Hepatocyte (in vitro differentiated cells): Measurements from ENCODE around the gene KLHL24. TPM values are rescaled to one million over a fixed set of nuclear protein-coding genes. Genes with fewer than 3 reads are reported as not detected.
"Not testable (repeated sequence)": the region's sequence is repeated elsewhere in the genome, so short reads cannot be mapped to it uniquely, and the experiment has no call there.

Source experiments
- DNase-seq: peaks from one replicate; pipeline ENCODE4 v3.0.0-alpha.2; 2016; ENCODE audit warnings: low spot score
- H2AFZ ChIP-seq: fragments of 200-600 bp; sonication (generic); 2 replicates; pipeline ENCODE4 v1.6.0; 2016; ENCODE audit warnings: antibody characterized with exemption, mild to moderate bottlenecking
- H3K27ac ChIP-seq: fragments of 200-600 bp; sonication (generic); 2 replicates; pipeline ENCODE4 v1.5.1; 2016; ENCODE audit warnings: mild to moderate bottlenecking
- H3K27me3 ChIP-seq: fragments of 200-600 bp; sonication (generic); 2 replicates; pipeline ENCODE4 v1.6.1; 2016
- H3K36me3 ChIP-seq: fragments of 200-600 bp; sonication (generic); replicated peaks from 2 replicates; pipeline ENCODE4 v1.5.1; 2016; ENCODE audit warnings: low read depth; ENCODE audit not compliant: insufficient read depth
- H3K4me1 ChIP-seq: fragments of 200-600 bp; sonication (generic); 2 replicates; pipeline ENCODE4 v1.5.1; 2016; ENCODE audit warnings: mild to moderate bottlenecking, moderate library complexity; ENCODE audit not compliant: insufficient read depth
- H3K4me2 ChIP-seq: fragments of 200-600 bp; sonication (generic); 2 replicates; pipeline ENCODE4 v1.6.0; 2016
- H3K4me3 ChIP-seq: fragments of 200-600 bp; sonication (generic); 2 replicates; pipeline ENCODE4 v1.5.1; 2016; ENCODE audit warnings: mild to moderate bottlenecking
- H3K79me2 ChIP-seq: fragments of 200-600 bp; sonication (generic); 2 replicates; pipeline ENCODE4 v1.6.0; 2017; ENCODE audit warnings: mild to moderate bottlenecking
- H3K9me2 ChIP-seq: fragments of 200-600 bp; sonication (generic); replicated peaks from 2 replicates; pipeline ENCODE4 v1.6.0; 2017; ENCODE audit warnings: mild to moderate bottlenecking; ENCODE audit not compliant: insufficient read depth
- H3K9me3 ChIP-seq: fragments of 200-600 bp; sonication (generic); 2 replicates; pipeline ENCODE4 v1.5.1; 2016; ENCODE audit warnings: low read depth, mild to moderate bottlenecking
- H4K20me1 ChIP-seq: fragments of 200-600 bp; sonication (generic); 2 replicates; pipeline ENCODE4 v1.6.0; 2016; ENCODE audit warnings: mild to moderate bottlenecking; ENCODE audit not compliant: insufficient read depth, poor library complexity, severe bottlenecking
- EZH2 ChIP-seq: fragments of 200-600 bp; sonication (generic); IDR thresholded peaks from 2 replicates; pipeline ENCODE4 v1.6.1; 2016; ENCODE audit warnings: antibody characterized with exemption, mild to moderate bottlenecking, borderline replicate concordance
- EZH2phosphoT487 ChIP-seq: fragments of 200-600 bp; sonication (generic); IDR thresholded peaks from one replicate; pipeline ENCODE4 v1.6.1; 2018; ENCODE audit warnings: antibody characterized with exemption, mild to moderate bottlenecking, low read depth, moderate library complexity; ENCODE audit not compliant: unreplicated experiment, severe bottlenecking
- WGBS: methylation state at CpG from one replicate; pipeline ENCODE4 v1.1.6; 2016; ENCODE audit warnings: low lambda C conversion rate; ENCODE audit errors: missing lambda C conversion rate; 5-methylcytosine and 5-hydroxymethylcytosine counted together
- polyA plus RNA-seq: library from polyadenylated mRNA; unstranded; fragments of >200 nt; fragmentation: Nextera tagmentation; extraction: Ambion mirVana; gene quantifications from 2 replicates; pipeline ENCODE4 v1.2.1, GENCODE V29; 2016
- total RNA-seq: library from RNA; depleted of rRNA; stranded (reverse); fragments of >200 nt; gene quantifications from 2 replicates; pipeline ENCODE4 v1.2.3, GENCODE V29; 2014
- TF ChIP-seq, protein P1 (sequence below): fragments of 200-600 bp; sonication (generic); IDR thresholded peaks from 2 replicates; pipeline ENCODE4 v1.5.1; 2016; ENCODE audit warnings: antibody characterized with exemption, mild to moderate bottlenecking; ENCODE audit not compliant: poor library complexity

Gene KLHL24
- total and polyA plus RNA-seq, 2 experiments from 2014 or later, result 29.6 to 107 TPM

DNA sequence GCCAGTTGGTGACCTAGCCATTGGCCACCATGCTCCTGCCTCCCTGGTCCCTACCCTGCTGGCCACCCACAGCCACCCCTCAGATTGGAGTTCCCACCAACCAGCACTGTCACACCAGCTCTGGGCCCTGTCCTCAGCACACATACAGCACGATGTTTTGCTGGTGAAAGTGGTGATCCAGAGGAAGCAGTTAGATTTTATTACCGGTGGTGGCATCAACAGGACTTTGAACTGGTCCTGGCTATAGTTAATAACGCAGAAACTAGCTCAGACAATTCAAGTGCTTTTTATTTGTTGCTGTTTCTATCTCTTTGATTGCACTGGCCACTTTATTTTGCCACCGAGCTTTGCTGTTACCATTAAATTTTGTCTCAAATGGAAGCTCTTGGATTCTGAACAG, 16.4 kb upstream of the KLHL24 start:
- TF ChIP-seq, protein P1, sequence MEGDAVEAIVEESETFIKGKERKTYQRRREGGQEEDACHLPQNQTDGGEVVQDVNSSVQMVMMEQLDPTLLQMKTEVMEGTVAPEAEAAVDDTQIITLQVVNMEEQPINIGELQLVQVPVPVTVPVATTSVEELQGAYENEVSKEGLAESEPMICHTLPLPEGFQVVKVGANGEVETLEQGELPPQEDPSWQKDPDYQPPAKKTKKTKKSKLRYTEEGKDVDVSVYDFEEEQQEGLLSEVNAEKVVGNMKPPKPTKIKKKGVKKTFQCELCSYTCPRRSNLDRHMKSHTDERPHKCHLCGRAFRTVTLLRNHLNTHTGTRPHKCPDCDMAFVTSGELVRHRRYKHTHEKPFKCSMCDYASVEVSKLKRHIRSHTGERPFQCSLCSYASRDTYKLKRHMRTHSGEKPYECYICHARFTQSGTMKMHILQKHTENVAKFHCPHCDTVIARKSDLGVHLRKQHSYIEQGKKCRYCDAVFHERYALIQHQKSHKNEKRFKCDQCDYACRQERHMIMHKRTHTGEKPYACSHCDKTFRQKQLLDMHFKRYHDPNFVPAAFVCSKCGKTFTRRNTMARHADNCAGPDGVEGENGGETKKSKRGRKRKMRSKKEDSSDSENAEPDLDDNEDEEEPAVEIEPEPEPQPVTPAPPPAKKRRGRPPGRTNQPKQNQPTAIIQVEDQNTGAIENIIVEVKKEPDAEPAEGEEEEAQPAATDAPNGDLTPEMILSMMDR, result no peak
- TF ChIP-seq EZH2phosphoT487, result no peak
- no peak for TF ChIP-seq EZH2
- no peaks in the 10 kb centered on the region for H3K9me3 ChIP-seq
- H3K4me1 ChIP-seq, result no peaks in the 10 kb centered on the region
- no peaks in the 10 kb centered on the region for H3K9me2 ChIP-seq
- no peak overlapping the region for H3K4me3 ChIP-seq
- WGBS, result 66% methylated on average over 4 of the region's 4 CpGs
- H4K20me1 ChIP-seq, result no peaks in the 10 kb centered on the region
- H3K79me2 ChIP-seq, result no peaks in the 10 kb centered on the region
- no peaks in the 10 kb centered on the region for H3K36me3 ChIP-seq
- H3K27ac ChIP-seq, result peak overlapping the region; percentile 51
- H3K4me2 ChIP-seq, result no peak overlapping the region
- no peak overlapping the region for H2AFZ ChIP-seq
- no peak for DNase-seq
- no peaks in the 10 kb centered on the region for H3K27me3 ChIP-seq

DNA sequence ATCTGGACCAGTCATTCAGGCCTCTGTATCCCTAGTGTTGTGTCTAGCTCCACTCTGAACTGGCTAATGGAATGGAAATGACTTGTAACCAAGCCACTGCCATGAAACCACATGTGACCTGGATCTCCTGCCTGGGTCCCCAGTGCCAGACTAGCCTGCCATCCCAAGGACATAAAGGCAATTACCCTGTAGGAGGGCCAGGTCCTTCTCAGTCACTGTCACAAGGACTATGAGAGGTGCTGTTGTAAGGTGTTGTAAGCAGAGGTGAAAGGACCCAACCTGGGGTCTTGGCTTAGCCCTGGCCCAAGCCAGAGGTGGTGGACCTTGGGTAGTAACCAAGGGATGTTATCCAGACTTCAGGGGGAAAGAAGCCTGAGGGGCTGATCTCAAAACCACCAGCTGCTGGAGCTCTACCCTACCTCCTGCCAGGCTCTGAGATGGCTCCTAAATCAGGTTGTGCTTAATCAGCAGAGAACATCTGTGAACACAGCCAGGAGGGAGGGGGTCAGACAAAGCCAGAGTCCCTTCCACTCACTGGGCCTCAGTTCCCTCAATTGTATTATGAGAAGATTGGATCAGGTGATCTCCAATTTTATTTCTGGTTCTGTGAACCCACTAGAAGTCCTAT, 15.7 kb upstream of the KLHL24 start:
- Histone ChIP-seq H3K9me2 (no peaks in the 10 kb centered on the region), H3K27me3 (no peaks in the 10 kb centered on the region), H2AFZ (no peak overlapping the region), H3K4me2 (no peak overlapping the region), H3K4me1 (no peaks in the 10 kb centered on the region), H3K36me3 (no peaks in the 10 kb centered on the region), H3K27ac (no peak overlapping the region), H3K4me3 (no peak overlapping the region), H3K9me3 (no peaks in the 10 kb centered on the region), H3K79me2 (no peaks in the 10 kb centered on the region), H4K20me1 (no peaks in the 10 kb centered on the region)
- no peak for DNase-seq
- no peak for TF ChIP-seq EZH2phosphoT487
- TF ChIP-seq, protein P1, result no peak

DNA sequence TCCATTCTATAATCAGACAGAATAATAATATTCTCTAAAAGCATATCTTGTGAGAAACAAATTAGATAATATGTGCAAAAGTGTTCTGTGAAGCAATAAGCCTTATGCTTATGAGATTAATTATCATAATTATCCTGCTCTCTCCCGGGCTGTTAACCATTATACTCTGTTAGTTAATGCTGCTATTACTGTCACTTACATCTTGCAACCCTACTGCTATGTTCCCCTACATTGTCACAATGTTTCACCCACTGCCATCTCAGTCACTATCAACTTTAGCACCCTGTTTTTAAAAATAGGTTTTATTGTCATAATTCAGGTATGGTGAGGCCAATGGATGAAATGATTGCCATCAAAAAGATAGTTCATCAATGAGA, 15.2 kb upstream of the KLHL24 start:
- Histone ChIP-seq H3K9me3 (no peaks in the 10 kb centered on the region), H3K4me1 (no peaks in the 10 kb centered on the region), H2AFZ (no peak overlapping the region), H3K36me3 (no peaks in the 10 kb centered on the region), H3K27me3 (no peaks in the 10 kb centered on the region), H4K20me1 (no peaks in the 10 kb centered on the region), H3K4me3 (no peak overlapping the region), H3K4me2 (no peak overlapping the region), H3K79me2 (no peaks in the 10 kb centered on the region), H3K27ac (no peak overlapping the region), H3K9me2 (no peaks in the 10 kb centered on the region)
- WGBS, result 89% methylated on average over 1 of the region's 1 CpG
- no peak for TF ChIP-seq EZH2phosphoT487
- TF ChIP-seq, protein P1, result no peak
- TF ChIP-seq EZH2, result no peak
- DNase-seq, result no peak

DNA sequence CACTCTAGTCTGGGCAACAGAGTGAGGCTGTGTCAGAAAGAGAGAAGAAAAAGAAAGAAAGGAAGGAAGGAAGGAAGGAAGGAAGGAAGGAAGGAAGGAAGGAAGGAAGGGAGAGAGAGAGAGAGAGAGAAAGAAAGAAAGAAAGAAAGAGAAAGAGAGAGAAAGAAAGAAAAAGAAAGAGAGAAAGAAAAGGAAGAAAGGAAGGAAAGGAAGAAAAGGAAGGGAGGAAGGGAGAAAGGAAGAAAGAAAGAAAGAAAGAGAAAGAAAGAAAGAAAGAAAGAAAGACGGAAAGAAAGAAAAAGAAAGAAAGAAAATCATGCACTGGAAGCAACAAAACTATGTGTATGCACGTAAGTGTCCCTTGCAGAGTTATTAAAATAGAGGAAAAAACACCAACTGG, 12.9 kb upstream of the KLHL24 start:
- H3K27ac ChIP-seq, DNase-seq, H3K27me3 ChIP-seq, H3K9me2 ChIP-seq, H3K79me2 ChIP-seq, H3K4me1 ChIP-seq, H3K36me3 ChIP-seq, H3K4me3 ChIP-seq, H3K4me2 ChIP-seq, H3K9me3 ChIP-seq, H2AFZ ChIP-seq, H4K20me1 ChIP-seq: not testable (repeated sequence)
- WGBS, result 100% methylated on average over 2 of the region's 2 CpGs
